RWPE1 (cell line): ENCODE results near the gene DCLK2.

Experiments used
- CTCF ChIA-PET: fragments of 350-600 bp; sonication (Branson Sonifier 250); formaldehyde crosslinking; extraction: SDS; loops from one replicate; lab custom pipeline; 2021; lab: Yijun Ruan, JAX
- POLR2A ChIA-PET: fragments of 400-600 bp; formaldehyde crosslinking; extraction: SDS; loops from one replicate; lab custom pipeline; 2020; ENCODE audit warnings: antibody characterized with exemption; ENCODE audit not compliant: low non-redundant PET; lab: Yijun Ruan, JAX
- DNase-seq: peaks from one replicate; pipeline ENCODE4 v3.0.0; 2012; ENCODE audit warnings: low spot score
- H3K27ac ChIP-seq: fragments of 450-650 bp; 2 replicates; pipeline ENCODE4 v1.5.1; 2017
- TF ChIP-seq, protein P1 (sequence below): fragments of 450-650 bp; conservative IDR thresholded peaks from 2 replicates; pipeline ENCODE4 v1.5.1; 2017; ENCODE audit warnings: low read depth, mild to moderate bottlenecking

The DCLK2 gene

DNA sequence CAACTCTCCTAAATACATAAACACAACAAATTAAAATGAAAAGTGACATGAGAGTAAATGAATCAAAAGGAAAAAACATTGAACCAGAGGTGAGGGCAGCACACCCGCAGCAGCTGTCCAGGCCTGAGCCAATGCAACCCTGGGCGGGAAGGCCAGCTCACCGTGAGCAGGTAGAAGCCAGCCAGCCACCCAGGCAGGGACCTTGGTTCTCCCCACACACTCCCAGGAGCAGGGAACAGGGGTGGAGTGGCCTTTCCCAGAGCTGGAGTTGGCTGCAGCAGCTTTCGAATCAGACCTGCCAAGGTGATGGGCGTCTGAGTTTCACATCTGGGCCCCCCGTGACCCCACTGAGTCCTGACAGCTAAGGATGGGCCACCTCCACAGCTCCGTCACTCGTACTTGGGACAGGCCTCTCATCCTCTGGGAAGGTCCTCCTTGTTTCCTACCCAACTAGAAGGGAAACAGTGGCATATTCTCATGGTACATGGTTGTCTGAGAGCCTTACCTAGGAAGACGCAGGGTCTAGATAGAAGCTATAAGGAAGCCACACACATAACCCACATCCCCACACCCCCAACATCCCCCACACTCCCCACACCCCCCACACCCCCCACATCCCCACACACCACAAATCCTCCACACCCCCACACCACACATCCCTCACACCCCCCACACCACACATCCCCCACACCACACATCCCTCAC is 172.2 kb downstream of the DCLK2 start:
- TF ChIP-seq, protein P1, sequence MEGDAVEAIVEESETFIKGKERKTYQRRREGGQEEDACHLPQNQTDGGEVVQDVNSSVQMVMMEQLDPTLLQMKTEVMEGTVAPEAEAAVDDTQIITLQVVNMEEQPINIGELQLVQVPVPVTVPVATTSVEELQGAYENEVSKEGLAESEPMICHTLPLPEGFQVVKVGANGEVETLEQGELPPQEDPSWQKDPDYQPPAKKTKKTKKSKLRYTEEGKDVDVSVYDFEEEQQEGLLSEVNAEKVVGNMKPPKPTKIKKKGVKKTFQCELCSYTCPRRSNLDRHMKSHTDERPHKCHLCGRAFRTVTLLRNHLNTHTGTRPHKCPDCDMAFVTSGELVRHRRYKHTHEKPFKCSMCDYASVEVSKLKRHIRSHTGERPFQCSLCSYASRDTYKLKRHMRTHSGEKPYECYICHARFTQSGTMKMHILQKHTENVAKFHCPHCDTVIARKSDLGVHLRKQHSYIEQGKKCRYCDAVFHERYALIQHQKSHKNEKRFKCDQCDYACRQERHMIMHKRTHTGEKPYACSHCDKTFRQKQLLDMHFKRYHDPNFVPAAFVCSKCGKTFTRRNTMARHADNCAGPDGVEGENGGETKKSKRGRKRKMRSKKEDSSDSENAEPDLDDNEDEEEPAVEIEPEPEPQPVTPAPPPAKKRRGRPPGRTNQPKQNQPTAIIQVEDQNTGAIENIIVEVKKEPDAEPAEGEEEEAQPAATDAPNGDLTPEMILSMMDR, result no peak
- CTCF ChIA-PET, result interaction anchor here (0.9 to 1.2 kb wide), 2 partner anchors 9 to 240 kb away, joined by 3 read pairs; no protein-coding TSS in a partner anchor
- peak overlapping the region; percentile 62 for H3K27ac ChIP-seq
- DNase-seq, result no peak
- POLR2A ChIA-PET, result no interaction called here

DNA sequence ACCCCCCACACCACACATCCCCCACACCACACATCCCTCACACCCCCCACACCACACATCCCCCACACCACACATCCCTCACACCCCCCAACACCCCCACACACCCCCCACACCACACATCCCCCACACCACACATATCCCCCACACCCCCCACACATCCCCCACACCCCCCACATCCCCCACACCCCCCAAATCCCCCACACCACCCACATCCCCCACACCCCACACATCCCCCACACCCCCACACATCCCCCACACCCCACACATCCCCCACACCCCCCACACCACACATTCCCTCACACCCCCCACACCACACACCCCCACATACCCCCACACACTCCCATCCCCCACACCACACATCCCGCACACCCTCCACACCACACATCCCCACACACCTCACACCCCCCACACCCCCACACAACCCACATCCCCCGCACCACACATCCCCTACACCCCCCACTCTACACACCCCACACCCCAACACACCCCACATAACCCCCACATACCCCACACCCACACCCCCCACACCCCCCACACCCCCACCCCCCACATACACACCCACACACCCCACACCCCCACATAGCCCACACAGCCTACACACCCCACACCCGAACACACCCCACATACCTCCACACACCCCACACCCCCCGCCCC is 172.9 kb downstream of the DCLK2 start:
- CTCF ChIA-PET, result no interaction called here
- TF ChIP-seq, protein P1, result no peak
- no peak overlapping the region for H3K27ac ChIP-seq
- POLR2A ChIA-PET, result no interaction called here
- peak; percentile 19 for DNase-seq

DNA sequence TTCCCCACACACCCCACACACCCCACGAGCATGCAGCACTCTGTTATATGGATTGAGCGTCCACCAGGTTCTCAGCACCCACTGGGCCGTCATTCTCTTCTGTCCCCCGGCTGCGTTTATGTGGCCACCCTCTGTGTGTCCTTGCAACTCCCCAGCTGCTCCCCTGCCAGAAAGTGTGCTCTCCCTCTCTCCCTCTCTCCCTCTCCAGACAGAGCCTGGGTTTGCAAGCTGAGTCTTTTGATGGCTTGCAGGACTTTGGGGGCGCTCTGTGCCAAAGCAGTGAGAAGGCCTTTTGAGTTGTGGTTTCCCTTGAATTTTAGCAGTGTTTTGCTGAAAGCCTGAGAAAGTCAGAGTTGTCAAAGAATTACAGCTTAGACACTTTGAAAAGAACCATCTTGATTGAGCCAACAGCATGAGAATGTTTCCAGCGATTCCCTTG is 173.5 kb downstream of the DCLK2 start:
- H3K27ac ChIP-seq, result no peak overlapping the region
- no peak for DNase-seq
- ChIA-PET POLR2A (no interaction called here), CTCF (no interaction called here)
- TF ChIP-seq, protein P1, result no peak

DNA sequence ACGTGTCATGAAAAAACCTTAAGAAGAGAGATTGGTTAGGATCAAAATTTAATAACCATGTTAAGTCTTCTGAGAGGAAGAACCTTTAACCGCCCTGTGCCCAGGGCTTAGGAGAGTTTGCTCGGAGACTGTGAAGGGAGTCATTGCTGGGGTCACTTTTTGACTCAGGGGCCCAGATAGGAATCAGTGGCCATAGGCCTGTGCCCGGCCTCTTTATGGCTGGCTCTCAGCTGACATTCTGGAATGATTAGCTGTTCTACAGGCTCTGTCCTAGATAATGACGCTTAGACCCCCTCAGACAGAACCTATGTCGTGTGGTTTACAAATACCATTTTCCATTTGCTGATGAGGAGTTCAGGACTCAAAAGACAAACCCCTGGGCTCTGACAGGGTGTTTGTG is 174.1 kb downstream of the DCLK2 start:
- ChIA-PET POLR2A (no interaction called here), CTCF (no interaction called here)
- no peak for DNase-seq
- no peak overlapping the region for H3K27ac ChIP-seq
- TF ChIP-seq, protein P1, result no peak

DNA sequence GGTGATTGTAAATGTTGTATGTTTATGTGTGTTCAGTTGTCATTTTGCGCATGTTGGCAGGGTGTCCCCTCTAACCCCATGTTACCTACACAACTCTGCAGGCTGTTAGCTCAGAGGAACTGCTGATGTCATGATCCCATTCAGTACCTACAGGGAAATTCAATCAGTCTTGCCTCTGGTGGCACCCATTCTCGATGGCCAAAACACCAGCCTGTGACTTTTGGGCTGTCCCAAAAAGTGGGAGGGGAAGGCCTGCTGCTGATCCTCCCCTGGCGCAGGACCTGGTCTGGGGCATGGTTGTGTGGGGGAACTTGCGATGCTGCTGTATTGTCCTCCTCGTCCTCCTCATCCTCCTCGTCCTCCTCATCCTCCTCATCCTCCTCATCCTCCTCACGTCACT is 174.5 kb downstream of the DCLK2 start:
- ChIA-PET CTCF (no interaction called here), POLR2A (no interaction called here)
- H3K27ac ChIP-seq, result no peak overlapping the region
- TF ChIP-seq, protein P1, result no peak
- DNase-seq, result no peak

DNA sequence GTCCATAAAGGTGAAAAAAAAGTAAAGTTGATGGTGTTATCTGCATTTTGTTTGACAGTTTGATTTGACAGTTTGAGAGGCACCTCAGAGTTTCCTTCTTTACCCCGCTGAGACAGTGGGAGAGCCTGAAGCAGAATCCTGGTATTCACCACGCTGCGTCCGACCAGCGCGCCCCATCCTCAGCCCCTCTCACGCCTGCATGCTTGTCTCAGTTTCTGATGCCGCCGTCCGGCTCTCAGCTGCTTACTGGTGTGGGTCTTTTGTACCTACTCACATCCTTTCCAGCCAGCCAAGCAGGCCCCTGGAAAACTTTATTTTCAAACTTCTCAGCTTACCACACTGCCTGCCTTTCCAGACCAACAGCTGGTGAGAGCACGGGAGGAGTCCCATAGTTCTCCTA is 175.2 kb downstream of the DCLK2 start:
- CTCF ChIA-PET, result no interaction called here
- no peak overlapping the region for H3K27ac ChIP-seq
- POLR2A ChIA-PET, result no interaction called here
- DNase-seq, result no peak
- TF ChIP-seq, protein P1, result no peak
